Stimulated activated CD8-positive, alpha-beta memory T cell treated with anti-CD3 and anti-CD28 coated beads, Interleukin-2, amount 100 ng/mL, for 1 hour (primary cell): Measurements from ENCODE around the gene PLD5.
"Not testable (repeated sequence)": the region's sequence is repeated elsewhere in the genome, so short reads cannot be mapped to it uniquely, and the experiment has no call there.

ENCODE experiments used
- DNase-seq, 2 donors: peaks; one replicate each; pipeline ENCODE4 v3.0.0-alpha.2; 2020; ENCODE audit warnings: low read depth in 2 of 2

Gene PLD5

GRCh38 chr1:242489545-242489944 is 35.0 kb downstream of the PLD5 start:
- no peak for DNase-seq

- no peak for DNase-seq
These were observed 46.6 kb downstream of the PLD5 start for GRCh38 chr1:242477944-242478343.

GRCh38 chr1:242470774-242471173 is 53.7 kb downstream of the PLD5 start:
- DNase-seq: no peak

GRCh38 chr1:242468784-242469183 is 55.7 kb downstream of the PLD5 start:
- no peak for DNase-seq

GRCh38 chr1:242467556-242468145 is 56.8 kb downstream of the PLD5 start:
- DNase-seq: no peak

- DNase-seq: no peak
These were observed 61.6 kb downstream of the PLD5 start for GRCh38 chr1:242462867-242463266.

- DNase-seq: not testable (repeated sequence)
These were observed 64.8 kb downstream of the PLD5 start for GRCh38 chr1:242459740-242460139.

GRCh38 chr1:242456726-242457269 is 67.7 kb downstream of the PLD5 start:
- DNase-seq: no peak

- no peak for DNase-seq
These were observed 69.5 kb downstream of the PLD5 start for GRCh38 chr1:242455052-242455361.

- no peak for DNase-seq
These were observed 70.0 kb downstream of the PLD5 start for GRCh38 chr1:242454262-242455051.

- DNase-seq: no peak
These were observed 71.9 kb downstream of the PLD5 start for GRCh38 chr1:242452573-242452972.

GRCh38 chr1:242449661-242450060 is 74.8 kb downstream of the PLD5 start:
- no peak for DNase-seq

GRCh38 chr1:242448910-242449645 is 75.4 kb downstream of the PLD5 start:
- no peak for DNase-seq

GRCh38 chr1:242447689-242448088 is 76.8 kb downstream of the PLD5 start:
- DNase-seq: no peak

- no peak for DNase-seq
These were observed 83.7 kb downstream of the PLD5 start for GRCh38 chr1:242440757-242441156.

- DNase-seq: no peak
These were observed 89.3 kb downstream of the PLD5 start for GRCh38 chr1:242435200-242435599.

GRCh38 chr1:242432491-242433095 is 91.9 kb downstream of the PLD5 start:
- DNase-seq: no peak

GRCh38 chr1:242431786-242432185 is 92.7 kb downstream of the PLD5 start:
- no peak for DNase-seq

- DNase-seq: no peak
These were observed 93.5 kb downstream of the PLD5 start for GRCh38 chr1:242430956-242431355.

GRCh38 chr1:242428399-242429190 is 95.9 kb downstream of the PLD5 start:
- DNase-seq: no peak

GRCh38 chr1:242427519-242427918 is 97.0 kb downstream of the PLD5 start:
- no peak for DNase-seq
